IMR-90 (cell line): ENCODE measurements around the gene FAM117B. TPM values are rescaled to one million over a fixed set of nuclear protein-coding genes. Genes with fewer than 3 reads are reported as not detected.

Source experiments
- ATAC-seq: fragments of 200-7000 bp; cut with Tn5 transposase; 2 replicates; pipeline ENCODE4 v1.9.1; 2020; ENCODE audit warnings: low read depth, mild to moderate bottlenecking, moderate library complexity
- BruUV-seq: library from RNA; stranded (reverse); fragments of 400-500 nt; replicated peaks from 2 replicates; lab custom pipeline; 2021; lab: Mats Ljungman, UMichigan
- CTCF ChIA-PET: fragments of 300-600 bp; formaldehyde crosslinking; extraction: SDS; loops from one replicate; lab custom pipeline; 2021; ENCODE audit warnings: antibody characterized with exemption; lab: Yijun Ruan, JAX
- POLR2A ChIA-PET: fragments of 300-600 bp; sonication (Branson Sonifier 250); formaldehyde crosslinking; loops from one replicate; lab custom pipeline; 2022; ENCODE audit warnings: antibody characterized with exemption; ENCODE audit not compliant: unreplicated experiment; lab: Charles Lee
- DNase-seq: peaks from one replicate; pipeline ENCODE4 v3.0.0; 2013
- H2AFZ ChIP-seq: replicated peaks from 2 replicates; pipeline ENCODE3; 2013; ENCODE audit warnings: low read length, mild to moderate bottlenecking; ENCODE audit not compliant: poor library complexity
- H2AK5ac ChIP-seq: 2 replicates; pipeline ENCODE4 v1.6.1; 2013; ENCODE audit warnings: low read depth, low read length, inconsistent platforms
- H2AK9ac ChIP-seq: replicated peaks from 2 replicates; pipeline ENCODE3; 2013; ENCODE audit warnings: mild to moderate bottlenecking, low read depth, low read length, moderate library complexity; ENCODE audit not compliant: poor library complexity
- H2BK120ac ChIP-seq: 2 replicates; pipeline ENCODE4 v1.6.1; 2013; ENCODE audit warnings: low read depth, low read length, inconsistent platforms
- H2BK15ac ChIP-seq: 3 replicates; pipeline ENCODE4 v1.6.1; 2013; ENCODE audit warnings: low read depth, low read length, inconsistent platforms
- H2BK20ac ChIP-seq: 2 replicates; pipeline ENCODE4 v1.6.1; 2013; ENCODE audit warnings: low read depth, mild to moderate bottlenecking, inconsistent platforms, low read length, moderate library complexity
- H2BK5ac ChIP-seq: 2 replicates; pipeline ENCODE4 v1.6.1; 2013; ENCODE audit warnings: mild to moderate bottlenecking, low read depth, low read length, inconsistent platforms; ENCODE audit not compliant: poor library complexity, severe bottlenecking
- H3K14ac ChIP-seq: replicated peaks from 2 replicates; pipeline ENCODE4 v1.6.1; 2013; ENCODE audit warnings: low read depth, low read length, inconsistent platforms
- H3K18ac ChIP-seq: 2 replicates; pipeline ENCODE4 v1.6.1; 2013; ENCODE audit warnings: low read depth, low read length, control low read depth
- H3K23ac ChIP-seq: 2 replicates; pipeline ENCODE4 v1.6.1; 2013; ENCODE audit warnings: low read depth, low read length, inconsistent platforms
- H3K27ac ChIP-seq: 2 replicates; pipeline ENCODE4 v1.5.1; 2013; ENCODE audit warnings: mild to moderate bottlenecking, control low read depth, low read length; ENCODE audit not compliant: insufficient read depth
- H3K27me3 ChIP-seq: 2 replicates; pipeline ENCODE4 v1.6.1; 2013; ENCODE audit warnings: low read length; ENCODE audit not compliant: control insufficient read depth, insufficient read depth
- H3K36me3 ChIP-seq: 2 replicates; pipeline ENCODE4 v1.6.1; 2013; ENCODE audit warnings: low read length, mixed read lengths; ENCODE audit not compliant: control insufficient read depth, insufficient read depth
- H3K4ac ChIP-seq: 2 replicates; pipeline ENCODE4 v1.6.1; 2013; ENCODE audit warnings: low read depth, low read length, inconsistent platforms
- H3K4me1 ChIP-seq: 2 replicates; pipeline ENCODE4 v1.6.1; 2013; ENCODE audit warnings: low read length, mixed read lengths; ENCODE audit not compliant: control insufficient read depth, insufficient read depth
- H3K4me2 ChIP-seq: 2 replicates; pipeline ENCODE4 v1.6.1; 2013; ENCODE audit warnings: low read depth, mild to moderate bottlenecking, control low read depth, low read length, moderate library complexity
- H3K4me3 ChIP-seq: 2 replicates; pipeline ENCODE4 v1.5.1; 2013; ENCODE audit warnings: low read depth, mild to moderate bottlenecking, control low read depth, low read length, moderate library complexity; ENCODE audit not compliant: insufficient read depth
- H3K56ac ChIP-seq: 2 replicates; pipeline ENCODE4 v1.6.1; 2013; ENCODE audit warnings: low read length, inconsistent platforms; ENCODE audit not compliant: insufficient read depth; ENCODE audit errors: extremely low read depth
- H3K79me1 ChIP-seq, 2 experiments: 2 replicates each; pipeline ENCODE4 v1.6.1; 2013; ENCODE audit warnings: low read length in 2 of 2, inconsistent platforms in 1 of 2, low read depth in 1 of 2
- H3K9ac ChIP-seq: 2 replicates; pipeline ENCODE4 v1.6.1; 2013; ENCODE audit warnings: low read depth, low read length, control low read depth
- H3K9me1 ChIP-seq: 2 replicates; pipeline ENCODE4 v1.6.1; 2013; ENCODE audit warnings: low read length, inconsistent platforms; ENCODE audit not compliant: insufficient read depth
- H3K9me3 ChIP-seq: 2 replicates; pipeline ENCODE4 v1.6.1; 2013; ENCODE audit warnings: low read length; ENCODE audit not compliant: control insufficient read depth, insufficient read depth
- H4K20me1 ChIP-seq: 2 replicates; pipeline ENCODE4 v1.6.1; 2013; ENCODE audit warnings: low read length, inconsistent platforms; ENCODE audit not compliant: insufficient read depth
- H4K5ac ChIP-seq: 2 replicates; pipeline ENCODE4 v1.6.1; 2013; ENCODE audit warnings: mild to moderate bottlenecking, low read depth, low read length, control low read depth
- H4K8ac ChIP-seq, 2 experiments: 2 replicates each; pipeline ENCODE4 v1.6.1; 2013; ENCODE audit warnings: low read depth in 2 of 2, low read length in 2 of 2, control low read depth in 1 of 2, inconsistent platforms in 1 of 2
- H4K91ac ChIP-seq: 2 replicates; pipeline ENCODE4 v1.6.1; 2013; ENCODE audit warnings: low read depth, low read length, inconsistent platforms; ENCODE audit not compliant: insufficient read depth
- BHLHE40 ChIP-seq: fragments of 150-350 bp; IDR thresholded peaks from 2 replicates; pipeline ENCODE4 v1.6.1; 2016; ENCODE audit warnings: mild to moderate bottlenecking, low read depth, low read length
- CEBPB ChIP-seq: IDR thresholded peaks from 2 replicates; pipeline ENCODE4 v1.6.1; 2012; ENCODE audit warnings: low read depth, low read length, improper control_type of control experiment
- CHD1 ChIP-seq: IDR thresholded peaks from 2 replicates; pipeline ENCODE4 v1.6.1; 2012; ENCODE audit warnings: low read depth, low read length, improper control_type of control experiment
- FOS ChIP-seq: fragments of 150-350 bp; IDR thresholded peaks from 2 replicates; pipeline ENCODE4 v1.6.1; 2016; ENCODE audit warnings: low read depth, low read length
- MAFK ChIP-seq: IDR thresholded peaks from 2 replicates; pipeline ENCODE4 v1.6.1; 2012; ENCODE audit warnings: low read depth, low read length, improper control_type of control experiment
- MAZ ChIP-seq: IDR thresholded peaks from 2 replicates; pipeline ENCODE4 v1.6.1; 2012; ENCODE audit warnings: low read depth, mild to moderate bottlenecking, low read length, improper control_type of control experiment, moderate library complexity, borderline replicate concordance
- MXI1 ChIP-seq: IDR thresholded peaks from 2 replicates; pipeline ENCODE4 v1.6.1; 2012; ENCODE audit warnings: low read depth, mild to moderate bottlenecking, low read length, moderate library complexity, borderline replicate concordance
- NFE2L2 ChIP-seq: fragments of 150-350 bp; IDR thresholded peaks from 2 replicates; pipeline ENCODE4 v1.6.1; 2016; ENCODE audit warnings: low read depth, mild to moderate bottlenecking, low read length
- POLR2A ChIP-seq: IDR thresholded peaks from 2 replicates; pipeline ENCODE4 v1.6.1; 2012; ENCODE audit warnings: mild to moderate bottlenecking, low read depth, low read length
- RAD21 ChIP-seq: IDR thresholded peaks from 2 replicates; pipeline ENCODE4 v1.6.1; 2012; ENCODE audit warnings: low read length, improper control_type of control experiment
- RCOR1 ChIP-seq: IDR thresholded peaks from 2 replicates; pipeline ENCODE4 v1.6.1; 2012; ENCODE audit warnings: mild to moderate bottlenecking, low read length, improper control_type of control experiment; ENCODE audit not compliant: insufficient replicate concordance
- RFX5 ChIP-seq: IDR thresholded peaks from 2 replicates; pipeline ENCODE4 v1.8.0; 2012; ENCODE audit warnings: low read depth, mild to moderate bottlenecking, low read length, moderate library complexity
- SMC3 ChIP-seq: fragments of 150-350 bp; IDR thresholded peaks from 2 replicates; pipeline ENCODE4 v1.6.1; 2016; ENCODE audit warnings: low read depth, mild to moderate bottlenecking, antibody characterized with exemption, low read length, moderate library complexity
- WGBS, 2 experiments: methylation state at CpG; one replicate each; pipeline versions ENCODE4 v1.1.5 to v1.1.7; 2013; ENCODE audit warnings: missing lambda C conversion rate in 2 of 2; ENCODE audit not compliant: insufficient read length in 1 of 2; ENCODE audit errors: extremely low coverage in 2 of 2; 5-methylcytosine and 5-hydroxymethylcytosine counted together
- dilution Hi-C: fragments of 300-500 bp; cut with HindIII; formaldehyde crosslinking; loops from one replicate; pipeline ENCODE4 v1.14.3; 2018; ENCODE audit warnings: low sequenced_read_pairs; ENCODE audit not compliant: unreplicated experiment
- in situ Hi-C: fragments of 300-500 bp; cut with MboI; formaldehyde crosslinking; loops from 3 replicates; pipeline ENCODE4 v1.14.3; 2019; ENCODE audit warnings: low sequenced_read_pairs, inconsistent platforms, mixed read lengths
- intact Hi-C: fragments of 100-400 bp; cut with micrococcal nuclease; formaldehyde crosslinking; loops from 2 replicates; pipeline ENCODE4 v1.10.0; 2022
- polyA plus RNA-seq, 3 experiments: library from polyadenylated mRNA; depleted of rRNA; stranded (reverse); fragments of >200 nt; gene quantifications; 2 replicates each; pipeline ENCODE4 v1.2.3, GENCODE V29; 2012; ENCODE audit warnings: low replicate concordance in 1 of 3
- total RNA-seq: library from RNA; depleted of rRNA; stranded (reverse); fragments of >200 nt; gene quantifications from 2 replicates; pipeline ENCODE4 v1.2.3, GENCODE V29; 2012
- TF ChIP-seq, protein P1 (sequence below): fragments of 150-350 bp; IDR thresholded peaks from 2 replicates; pipeline ENCODE4 v1.6.1; 2016; ENCODE audit warnings: low read depth, mild to moderate bottlenecking, low read length, moderate library complexity, borderline replicate concordance
- TF ChIP-seq, protein P2 (sequence below): conservative IDR thresholded peaks from 2 replicates; pipeline ENCODE4 v1.5.1; 2012; ENCODE audit warnings: mild to moderate bottlenecking, low read depth, low read length, improper control_type of control experiment
- TF ChIP-seq, protein P3 (sequence below): fragments of 150-350 bp; IDR thresholded peaks from 2 replicates; pipeline ENCODE4 v1.6.1; 2017; ENCODE audit warnings: mild to moderate bottlenecking, antibody characterized with exemption, low read length, low read depth

FAM117B gene
- total and polyA plus RNA-seq, 2 of the 4 experiments (the other 2 are of a cell fraction): 0.54 to 0.79 TPM

GRCh38 chr2:202639231-202639630 lies 4.5 kb downstream of the FAM117B start:
- no peak overlapping the region for H2BK5ac ChIP-seq
- no peak overlapping the region for H4K91ac ChIP-seq
- H4K5ac ChIP-seq: no peak overlapping the region
- H3K27ac ChIP-seq: no peak overlapping the region
- H3K9ac ChIP-seq: no peak overlapping the region
- ATAC-seq: no peak
- H3K4me2 ChIP-seq: no peak overlapping the region
- ChIA-PET POLR2A (no interaction called here), CTCF (no interaction called here)
- no peak overlapping the region for H3K4ac ChIP-seq
- intact Hi-C loops (no loop called here), in situ Hi-C loops (no loop called here), dilution Hi-C loops (no loop called here)
- no peak overlapping the region for H2BK15ac ChIP-seq
- no peak overlapping the region for H2BK20ac ChIP-seq
- H3K4me1 ChIP-seq: peaks cover 2% of the 10 kb centered on the region
- no peaks in the 10 kb centered on the region for H3K9me3 ChIP-seq
- no peak overlapping the region for H2AFZ ChIP-seq
- H2AK5ac ChIP-seq: no peak overlapping the region
- no peak overlapping the region for H3K23ac ChIP-seq
- H3K56ac ChIP-seq: no peak overlapping the region
- H3K79me1 ChIP-seq: peaks cover 4 to 6% of the 10 kb centered on the region in 2 experiments; a peak in 2 of 4 replicates
- H4K20me1 ChIP-seq: no peaks in the 10 kb centered on the region
- WGBS, 2 experiments: no CpG with 5 or more reads among the region's 3 CpGs
- no peaks in the 10 kb centered on the region for H3K36me3 ChIP-seq
- H2BK120ac ChIP-seq: no peak overlapping the region
- no peaks in the 10 kb centered on the region for H3K9me1 ChIP-seq
- no TSS peak for BruUV-seq
- no peak overlapping the region for H3K14ac ChIP-seq
- no peak overlapping the region for H2AK9ac ChIP-seq
- no peak overlapping the region for H3K18ac ChIP-seq
- TF ChIP-seq POLR2A (no peak), SMC3 (no peak), BHLHE40 (no peak), MXI1 (no peak), MAZ (no peak), NFE2L2 (no peak), RAD21 (no peak), FOS (no peak), MAFK (no peak), RFX5 (no peak), CEBPB (no peak), CHD1 (no peak), RCOR1 (no peak)
- TF ChIP-seq, protein P1, sequence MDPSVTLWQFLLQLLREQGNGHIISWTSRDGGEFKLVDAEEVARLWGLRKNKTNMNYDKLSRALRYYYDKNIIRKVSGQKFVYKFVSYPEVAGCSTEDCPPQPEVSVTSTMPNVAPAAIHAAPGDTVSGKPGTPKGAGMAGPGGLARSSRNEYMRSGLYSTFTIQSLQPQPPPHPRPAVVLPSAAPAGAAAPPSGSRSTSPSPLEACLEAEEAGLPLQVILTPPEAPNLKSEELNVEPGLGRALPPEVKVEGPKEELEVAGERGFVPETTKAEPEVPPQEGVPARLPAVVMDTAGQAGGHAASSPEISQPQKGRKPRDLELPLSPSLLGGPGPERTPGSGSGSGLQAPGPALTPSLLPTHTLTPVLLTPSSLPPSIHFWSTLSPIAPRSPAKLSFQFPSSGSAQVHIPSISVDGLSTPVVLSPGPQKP: no peak
- TF ChIP-seq, protein P2, sequence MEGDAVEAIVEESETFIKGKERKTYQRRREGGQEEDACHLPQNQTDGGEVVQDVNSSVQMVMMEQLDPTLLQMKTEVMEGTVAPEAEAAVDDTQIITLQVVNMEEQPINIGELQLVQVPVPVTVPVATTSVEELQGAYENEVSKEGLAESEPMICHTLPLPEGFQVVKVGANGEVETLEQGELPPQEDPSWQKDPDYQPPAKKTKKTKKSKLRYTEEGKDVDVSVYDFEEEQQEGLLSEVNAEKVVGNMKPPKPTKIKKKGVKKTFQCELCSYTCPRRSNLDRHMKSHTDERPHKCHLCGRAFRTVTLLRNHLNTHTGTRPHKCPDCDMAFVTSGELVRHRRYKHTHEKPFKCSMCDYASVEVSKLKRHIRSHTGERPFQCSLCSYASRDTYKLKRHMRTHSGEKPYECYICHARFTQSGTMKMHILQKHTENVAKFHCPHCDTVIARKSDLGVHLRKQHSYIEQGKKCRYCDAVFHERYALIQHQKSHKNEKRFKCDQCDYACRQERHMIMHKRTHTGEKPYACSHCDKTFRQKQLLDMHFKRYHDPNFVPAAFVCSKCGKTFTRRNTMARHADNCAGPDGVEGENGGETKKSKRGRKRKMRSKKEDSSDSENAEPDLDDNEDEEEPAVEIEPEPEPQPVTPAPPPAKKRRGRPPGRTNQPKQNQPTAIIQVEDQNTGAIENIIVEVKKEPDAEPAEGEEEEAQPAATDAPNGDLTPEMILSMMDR: no peak
- TF ChIP-seq, protein P3, sequence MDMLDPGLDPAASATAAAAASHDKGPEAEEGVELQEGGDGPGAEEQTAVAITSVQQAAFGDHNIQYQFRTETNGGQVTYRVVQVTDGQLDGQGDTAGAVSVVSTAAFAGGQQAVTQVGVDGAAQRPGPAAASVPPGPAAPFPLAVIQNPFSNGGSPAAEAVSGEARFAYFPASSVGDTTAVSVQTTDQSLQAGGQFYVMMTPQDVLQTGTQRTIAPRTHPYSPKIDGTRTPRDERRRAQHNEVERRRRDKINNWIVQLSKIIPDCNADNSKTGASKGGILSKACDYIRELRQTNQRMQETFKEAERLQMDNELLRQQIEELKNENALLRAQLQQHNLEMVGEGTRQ: no peak
- no peaks in the 10 kb centered on the region for H3K27me3 ChIP-seq
- H3K4me3 ChIP-seq: no peak overlapping the region
- no peak overlapping the region for H4K8ac ChIP-seq
- no peak for DNase-seq
